NCI-H1436 (cell line): Measurements from ENCODE around the gene FRAS1.

Experiments
- DNase-seq: peaks from one replicate; lab custom pipeline; 2025; lab: John Stamatoyannopoulos, UW

FRAS1 gene

DNA sequence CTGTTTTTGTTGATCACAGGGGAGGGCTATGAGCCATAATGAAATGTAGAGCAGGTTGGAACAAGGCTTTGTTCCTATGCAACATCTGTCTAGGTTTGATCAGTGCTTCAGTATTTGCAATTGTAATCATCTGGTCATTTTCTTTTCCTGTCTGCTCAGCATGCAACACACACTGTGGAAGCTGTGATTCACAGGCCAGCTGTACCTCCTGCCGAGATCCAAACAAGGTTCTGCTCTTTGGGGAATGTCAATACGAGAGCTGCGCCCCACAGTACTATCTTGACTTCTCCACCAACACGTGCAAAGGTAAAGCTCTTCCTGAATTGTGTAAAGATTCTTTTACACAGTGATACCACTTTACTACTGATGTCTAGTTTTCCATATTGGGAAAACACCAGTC is 312.6 kb downstream of the FRAS1 start:
- no peak for DNase-seq

- DNase-seq: no peak
Measured at GRCh38 chr4:78370631-78371372, 313.7 kb downstream of the FRAS1 start.

- peak; percentile 43 for DNase-seq
Measured at GRCh38 chr4:78372355-78372988, 315.3 kb downstream of the FRAS1 start.

DNA sequence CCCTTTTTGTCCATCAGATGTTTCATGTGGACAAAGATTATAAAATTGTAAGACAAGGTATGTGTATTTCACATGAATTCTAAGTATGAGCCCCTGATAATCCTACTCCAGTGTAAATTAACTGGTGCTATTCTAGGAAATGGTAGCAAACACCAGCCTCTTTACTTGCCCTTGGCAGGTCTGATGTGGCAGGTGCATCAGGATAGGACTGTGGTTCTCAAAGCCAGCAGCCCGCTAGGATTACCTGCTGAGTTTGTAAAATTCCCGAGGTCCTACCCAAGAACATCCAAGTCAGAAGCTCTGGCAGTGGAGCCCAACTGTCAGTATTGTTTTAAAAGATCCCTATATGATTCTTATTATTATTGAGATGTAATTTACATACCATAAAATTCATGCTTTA is 320.4 kb downstream of the FRAS1 start:
- DNase-seq: no peak

DNA sequence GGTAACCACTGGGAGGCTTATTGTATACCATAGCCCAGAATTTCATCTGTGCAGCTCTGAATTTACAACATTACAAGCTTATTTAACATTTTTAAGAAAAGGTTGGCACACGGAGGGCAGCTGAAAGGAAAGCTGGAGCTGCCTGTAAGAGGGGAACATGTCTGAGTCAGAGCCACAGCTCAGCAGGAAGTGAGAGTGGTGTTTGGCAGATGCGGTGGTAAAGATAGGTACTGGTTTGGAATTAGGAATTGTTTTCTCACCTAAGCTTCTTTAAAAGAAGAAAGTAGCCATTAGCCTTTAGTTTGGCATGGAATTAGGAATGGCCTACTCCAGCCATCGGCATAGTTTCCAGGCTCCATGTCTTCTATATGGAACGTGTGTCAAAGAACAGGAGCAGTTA is 321.9 kb downstream of the FRAS1 start:
- no peak for DNase-seq

DNA sequence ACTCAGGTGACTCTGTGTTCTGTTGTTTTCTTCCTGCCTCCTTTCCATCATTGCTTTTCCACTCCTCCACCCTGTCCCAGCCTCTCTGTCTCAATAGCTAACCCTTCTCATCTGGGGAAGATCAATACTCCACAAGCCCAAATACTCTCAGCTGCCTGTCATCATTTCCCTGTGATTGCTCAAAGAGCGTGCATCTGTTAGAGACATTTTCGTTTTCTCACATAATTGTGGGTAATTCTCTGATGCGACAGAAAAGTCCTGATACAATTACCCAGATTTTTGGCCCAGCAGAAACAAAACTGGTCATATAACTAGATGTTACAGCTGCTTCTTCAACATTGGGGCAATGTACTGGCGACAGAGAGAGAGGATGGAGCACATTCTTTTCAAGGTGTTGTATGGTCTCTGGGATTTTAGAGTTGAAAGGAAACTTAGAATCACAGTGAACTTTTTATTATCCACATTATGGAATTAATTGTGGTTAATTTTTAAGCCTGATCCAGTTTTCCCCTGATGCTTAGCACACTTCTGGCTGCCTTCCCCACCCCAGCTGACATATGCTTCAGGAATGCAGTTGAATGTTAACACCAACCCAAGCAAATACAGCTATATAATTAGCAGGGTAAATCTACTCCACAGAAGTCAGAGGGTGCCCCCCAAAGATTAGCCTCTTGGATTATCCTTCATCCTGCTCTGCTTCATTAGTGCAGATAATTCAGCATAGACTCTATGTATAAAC is 323.0 kb downstream of the FRAS1 start:
- DNase-seq: no peak

DNA sequence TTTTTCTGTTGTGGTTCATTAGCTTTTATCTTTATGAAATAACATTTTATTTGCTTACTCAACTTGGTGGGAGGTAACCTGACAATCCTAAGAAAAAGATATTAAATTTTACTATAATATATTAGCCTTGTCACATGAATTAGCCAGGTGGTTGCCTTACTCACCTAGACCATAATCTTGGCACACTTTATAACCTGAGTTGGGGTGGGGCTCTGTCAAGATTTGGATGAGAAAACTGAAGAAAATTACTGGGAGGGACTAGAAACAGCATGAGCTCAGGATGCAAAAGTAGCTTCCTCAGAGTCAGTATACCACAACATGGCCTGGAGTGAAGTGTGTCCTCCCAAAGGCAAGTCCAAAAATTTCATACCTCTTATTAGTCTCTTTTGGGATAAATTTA is 329.6 kb downstream of the FRAS1 start:
- DNase-seq: no peak

DNA sequence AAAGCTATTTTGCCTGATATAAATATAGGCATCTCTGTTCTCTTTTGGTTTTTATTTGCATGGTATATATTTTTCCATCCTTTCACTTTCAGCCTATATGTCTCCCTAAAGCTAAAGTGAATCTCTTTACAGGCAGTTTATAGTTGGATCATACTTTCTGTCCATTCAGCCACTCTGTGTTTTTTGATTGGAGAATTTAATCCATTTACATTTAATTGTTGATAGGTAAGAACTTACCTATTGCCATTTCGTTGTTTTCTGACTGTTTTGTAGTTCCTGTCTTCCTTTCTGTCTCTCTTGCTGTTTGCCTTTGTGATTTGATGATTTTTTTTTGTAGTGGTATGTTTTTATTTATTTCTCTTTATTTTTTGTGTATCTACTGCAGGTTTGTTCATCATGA is 338.5 kb downstream of the FRAS1 start:
- DNase-seq: no peak

- no peak for DNase-seq
Measured at GRCh38 chr4:78396613-78397291, 339.6 kb downstream of the FRAS1 start.

DNA sequence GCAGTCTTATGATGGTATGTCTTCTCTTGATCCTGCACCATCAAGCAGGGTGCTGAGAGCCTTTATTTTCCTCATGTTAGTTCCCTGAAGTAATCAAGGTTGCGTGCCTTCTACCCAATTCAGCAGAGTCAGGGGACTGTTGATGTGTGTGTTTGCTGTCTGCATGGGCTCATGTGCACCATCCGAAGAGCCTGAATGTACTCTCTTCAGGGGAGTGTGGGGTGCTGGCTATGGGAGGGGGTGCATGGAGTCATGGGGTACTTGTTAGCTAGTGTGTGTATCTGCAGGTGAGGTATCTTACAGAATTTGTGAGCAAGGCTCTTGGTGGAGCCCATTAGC is 340.1 kb downstream of the FRAS1 start:
- DNase-seq: no peak

- DNase-seq: no peak
Measured at GRCh38 chr4:78409612-78410202, 352.6 kb downstream of the FRAS1 start.

- no peak for DNase-seq
Measured at GRCh38 chr4:78410225-78410624, 353.1 kb downstream of the FRAS1 start.

GRCh38 chr4:78410676-78411075 is 353.6 kb downstream of the FRAS1 start:
- DNase-seq: no peak

DNA sequence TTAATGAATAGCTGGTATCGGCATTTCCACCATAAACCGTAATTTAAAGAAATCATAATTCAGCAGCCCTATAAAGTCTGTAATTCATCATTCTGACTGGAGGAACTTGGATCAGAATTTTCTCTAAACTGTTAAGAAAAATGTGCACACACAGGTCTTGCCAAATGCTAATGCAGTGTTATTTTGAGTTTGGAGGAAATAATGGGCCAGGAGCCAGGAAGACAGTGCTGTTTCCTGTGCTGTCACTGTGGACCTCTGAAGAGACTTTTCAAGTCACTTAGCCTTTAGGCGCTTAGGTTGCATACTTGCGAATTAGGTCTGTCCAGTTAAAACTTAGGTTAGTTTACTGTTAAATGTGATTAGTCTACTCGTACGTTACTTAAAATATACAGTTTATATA is 357.0 kb downstream of the FRAS1 start:
- no peak for DNase-seq

GRCh38 chr4:78417603-78418002 is 360.5 kb downstream of the FRAS1 start:
- no peak for DNase-seq

DNA sequence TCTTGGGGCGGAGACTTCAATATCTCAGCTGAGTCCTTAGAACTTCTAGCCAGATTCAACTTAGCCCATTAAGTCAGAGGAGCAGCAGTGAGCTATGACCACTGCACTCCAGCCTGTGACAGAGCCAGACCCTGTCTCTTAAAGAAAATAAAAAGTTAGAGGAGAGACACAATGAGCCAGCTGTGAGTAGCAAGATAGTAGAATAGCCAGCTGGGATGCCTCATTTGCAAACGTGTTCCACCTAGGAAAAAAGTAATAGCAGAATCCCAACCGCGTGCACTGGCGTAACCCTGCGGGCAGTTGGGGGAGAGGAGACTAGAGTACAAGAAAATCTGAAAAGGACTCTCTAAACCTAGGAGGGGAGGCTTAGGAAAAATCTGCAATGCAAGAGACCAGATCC is 361.3 kb downstream of the FRAS1 start:
- DNase-seq: no peak

DNA sequence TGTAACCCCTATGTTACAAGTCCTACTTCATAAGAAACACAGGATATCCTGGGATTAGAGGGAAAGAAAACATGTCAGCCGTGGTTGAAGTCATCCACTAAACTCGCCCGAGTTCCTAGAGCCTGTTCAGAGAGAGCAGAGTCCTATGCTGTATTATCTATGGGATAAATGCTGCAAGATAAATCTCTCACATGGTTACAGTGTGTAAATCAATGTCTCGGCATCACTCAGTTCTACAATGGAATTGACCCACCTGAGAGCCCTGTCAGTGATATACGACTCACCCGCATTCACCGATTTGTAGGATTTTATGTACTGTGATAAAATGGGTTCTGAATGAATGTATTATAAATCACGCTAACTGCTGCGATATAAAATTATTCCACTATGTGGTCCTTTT is 366.7 kb downstream of the FRAS1 start:
- DNase-seq: no peak

- DNase-seq: no peak
Measured at GRCh38 chr4:78424461-78424860, 367.3 kb downstream of the FRAS1 start.

- no peak for DNase-seq
Measured at GRCh38 chr4:78426972-78427371, 369.8 kb downstream of the FRAS1 start.

GRCh38 chr4:78428996-78429395 is 371.9 kb downstream of the FRAS1 start:
- DNase-seq: no peak

DNA sequence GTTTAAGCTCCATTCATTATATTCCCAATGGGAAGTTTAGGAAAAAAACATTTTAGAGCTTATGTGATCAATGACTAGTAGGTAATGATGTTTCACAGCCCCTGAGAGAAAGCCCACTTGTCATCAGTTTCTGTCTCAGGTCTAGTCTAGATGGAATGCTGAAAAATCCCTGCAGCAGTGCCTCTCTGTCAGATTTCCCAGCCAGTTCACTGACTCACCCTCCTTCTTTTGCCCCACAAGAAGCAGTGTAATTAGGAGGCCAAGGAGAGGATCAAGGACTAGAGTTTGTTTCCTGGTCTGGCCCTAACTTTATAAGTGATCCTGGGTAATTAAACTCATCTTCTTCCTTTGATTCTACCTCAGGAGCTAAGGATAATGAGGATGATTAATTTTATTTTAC is 375.8 kb downstream of the FRAS1 start:
- DNase-seq: no peak

GRCh38 chr4:78437608-78438088 is 380.5 kb downstream of the FRAS1 start:
- DNase-seq: no peak
